ENCODE results near the gene DUT.
A peak's percentile ranks its signal among the peaks of the same experiment; 100 is the strongest.
"Not testable (repeated sequence)": the region's sequence is repeated elsewhere in the genome, so short reads cannot be mapped to it uniquely, and the experiment has no call there.

The DUT gene

DNA sequence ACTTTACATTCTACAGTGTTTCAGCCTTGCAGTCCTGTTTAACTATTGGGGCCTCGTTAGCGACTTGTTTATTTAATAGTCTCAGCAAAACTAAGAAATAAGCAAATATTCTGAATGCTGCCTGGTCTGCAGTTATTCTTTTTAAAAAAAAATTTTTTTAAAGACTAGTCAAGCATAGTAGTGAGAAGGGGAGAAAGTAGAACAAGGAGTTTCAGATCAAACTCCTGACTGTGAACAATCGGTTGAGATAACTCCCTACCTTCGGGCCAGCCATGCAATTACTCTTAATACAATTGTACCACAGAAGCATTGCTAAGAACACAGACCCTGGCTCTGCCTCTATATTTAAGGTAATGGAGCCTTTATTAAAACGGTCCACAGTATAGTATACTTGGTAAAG is 5.8 kb upstream of the DUT start:
- TF ChIP-seq, protein P1, sequence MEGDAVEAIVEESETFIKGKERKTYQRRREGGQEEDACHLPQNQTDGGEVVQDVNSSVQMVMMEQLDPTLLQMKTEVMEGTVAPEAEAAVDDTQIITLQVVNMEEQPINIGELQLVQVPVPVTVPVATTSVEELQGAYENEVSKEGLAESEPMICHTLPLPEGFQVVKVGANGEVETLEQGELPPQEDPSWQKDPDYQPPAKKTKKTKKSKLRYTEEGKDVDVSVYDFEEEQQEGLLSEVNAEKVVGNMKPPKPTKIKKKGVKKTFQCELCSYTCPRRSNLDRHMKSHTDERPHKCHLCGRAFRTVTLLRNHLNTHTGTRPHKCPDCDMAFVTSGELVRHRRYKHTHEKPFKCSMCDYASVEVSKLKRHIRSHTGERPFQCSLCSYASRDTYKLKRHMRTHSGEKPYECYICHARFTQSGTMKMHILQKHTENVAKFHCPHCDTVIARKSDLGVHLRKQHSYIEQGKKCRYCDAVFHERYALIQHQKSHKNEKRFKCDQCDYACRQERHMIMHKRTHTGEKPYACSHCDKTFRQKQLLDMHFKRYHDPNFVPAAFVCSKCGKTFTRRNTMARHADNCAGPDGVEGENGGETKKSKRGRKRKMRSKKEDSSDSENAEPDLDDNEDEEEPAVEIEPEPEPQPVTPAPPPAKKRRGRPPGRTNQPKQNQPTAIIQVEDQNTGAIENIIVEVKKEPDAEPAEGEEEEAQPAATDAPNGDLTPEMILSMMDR (IDR thresholded peaks at IDR 0.05; ENCODE audit: insufficient read depth, low read depth, low read length, missing control alignments), result no peak
- DNase-seq (ENCODE audit: low read depth), result no peak
- H3K4me3 ChIP-seq (ENCODE audit: low read depth, low read length), result no peak overlapping the region

DNA sequence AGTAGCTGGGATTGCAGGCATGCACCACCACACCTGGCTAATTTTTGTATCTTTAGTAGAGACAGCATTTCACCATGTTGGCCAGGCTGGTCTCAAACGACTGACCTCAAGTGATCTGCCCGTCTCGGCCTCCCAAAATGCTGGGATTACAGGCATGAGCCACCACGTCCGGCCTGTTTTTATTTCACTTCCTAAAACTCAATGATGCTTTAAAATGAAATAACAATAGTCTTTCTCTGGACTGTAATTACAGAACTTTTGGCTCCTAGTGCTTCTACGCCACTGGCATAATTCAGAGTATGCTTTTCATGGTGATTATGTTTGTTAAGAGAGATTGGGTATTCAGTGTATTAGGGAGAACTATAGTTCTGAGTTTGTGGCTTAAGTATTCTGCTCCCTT is 5.0 kb upstream of the DUT start:
- DNase-seq (ENCODE audit: low read depth); H3K4me3 ChIP-seq (ENCODE audit: low read depth, low read length): not testable (repeated sequence)

DNA sequence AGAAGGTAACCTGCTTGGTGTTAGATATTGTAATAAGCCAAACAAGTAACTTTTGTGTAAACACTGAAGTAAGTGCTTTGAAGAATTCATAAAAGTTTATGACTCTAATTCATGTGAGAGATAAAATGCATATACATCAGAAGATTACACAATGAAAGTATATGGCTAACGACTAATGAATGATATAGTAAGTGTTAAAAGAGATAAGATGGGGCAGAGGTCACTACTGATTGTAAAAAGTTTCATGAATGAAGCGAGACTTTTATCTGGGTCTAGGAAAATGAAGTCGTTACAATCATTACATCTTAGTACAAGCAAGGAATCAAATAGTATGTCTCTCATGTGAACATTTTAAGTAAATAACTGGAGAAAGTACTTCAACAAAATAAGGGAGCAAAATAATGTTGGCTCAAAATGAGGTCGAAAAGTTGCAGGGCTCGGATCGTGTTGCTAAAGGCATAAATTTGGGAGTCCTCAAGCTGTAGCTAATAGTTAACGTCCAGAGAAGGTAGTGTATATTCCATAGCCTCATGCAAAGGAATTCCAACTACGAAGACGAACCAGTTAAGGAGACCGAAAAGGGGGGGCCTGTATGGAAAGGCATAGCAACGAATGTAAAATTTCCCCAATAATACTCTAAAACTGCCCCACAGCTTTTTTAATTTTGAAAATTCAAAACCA is 984 bp upstream of the DUT start:
- no peak for DNase-seq (ENCODE audit: low read depth)
- peak overlapping the region; percentile 90 for H3K4me3 ChIP-seq (ENCODE audit: low read depth, low read length)
- TF ChIP-seq, protein P1 (IDR thresholded peaks at IDR 0.05; ENCODE audit: insufficient read depth, low read depth, low read length, missing control alignments), result no peak

DNA sequence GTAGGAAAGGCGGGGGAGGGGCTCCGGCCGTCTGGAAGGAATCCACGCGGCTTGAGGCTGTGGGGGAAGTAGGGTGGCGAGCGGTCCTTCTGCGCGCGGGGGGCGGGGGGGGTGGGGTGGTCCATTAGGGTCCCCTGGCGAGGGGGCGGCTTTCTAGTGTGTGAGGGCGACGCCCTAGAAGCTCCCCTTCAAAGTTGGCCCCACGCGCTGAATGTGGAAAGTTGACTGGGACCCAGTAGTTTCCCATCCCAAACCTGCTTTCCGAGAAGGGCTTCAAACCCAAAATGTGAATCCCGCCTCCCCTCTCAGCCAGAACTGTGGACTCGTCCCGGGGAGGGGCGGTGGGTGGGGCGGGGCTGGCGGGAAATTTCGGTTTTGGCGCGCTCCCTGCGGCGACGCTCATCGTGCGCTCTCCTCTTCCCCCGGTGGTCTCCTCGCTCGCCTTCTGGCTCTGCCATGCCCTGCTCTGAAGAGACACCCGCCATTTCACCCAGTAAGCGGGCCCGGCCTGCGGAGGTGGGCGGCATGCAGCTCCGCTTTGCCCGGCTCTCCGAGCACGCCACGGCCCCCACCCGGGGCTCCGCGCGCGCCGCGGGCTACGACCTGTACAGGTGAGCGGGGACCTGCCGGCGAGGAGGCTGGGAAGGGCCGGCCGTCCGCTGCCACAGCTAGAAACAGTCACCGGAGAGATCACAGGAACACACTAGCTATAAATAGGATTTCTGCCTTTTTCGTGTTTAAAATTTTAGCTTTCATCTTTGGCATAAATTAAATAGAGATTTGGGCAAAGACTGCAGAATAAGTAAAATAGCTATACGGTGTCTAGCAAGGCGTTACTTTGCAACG is 790 bp downstream of the DUT start:
- peak; percentile 86 for DNase-seq (ENCODE audit: low read depth)
- TF ChIP-seq, protein P1 (IDR thresholded peaks at IDR 0.05; ENCODE audit: insufficient read depth, low read depth, low read length, missing control alignments), result no peak
- H3K4me3 ChIP-seq (ENCODE audit: low read depth, low read length), result peak overlapping the region; percentile 90

DNA sequence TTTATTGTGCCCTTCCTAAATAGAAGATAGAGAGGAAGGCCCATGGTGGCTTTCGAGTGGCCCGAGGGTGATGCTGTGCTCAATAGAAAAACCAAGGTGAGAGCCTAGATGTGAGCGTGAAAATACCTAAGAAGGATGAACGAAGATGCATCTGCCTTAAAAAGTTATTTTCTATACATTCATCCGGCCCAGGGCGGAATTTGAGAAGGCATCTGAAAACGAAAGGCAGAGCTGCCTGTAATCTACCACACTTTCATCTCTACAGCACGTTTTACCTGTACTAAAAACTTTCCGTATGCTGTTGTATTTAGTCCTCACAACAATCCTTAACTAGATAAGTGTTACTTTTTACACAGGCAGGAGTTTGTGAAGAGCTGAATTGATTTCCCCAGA is 1.4 kb downstream of the DUT start:
- DNase-seq (ENCODE audit: low read depth), result peak; percentile 54
- TF ChIP-seq, protein P1 (IDR thresholded peaks at IDR 0.05; ENCODE audit: insufficient read depth, low read depth, low read length, missing control alignments), result no peak
- peak overlapping the region; percentile 90 for H3K4me3 ChIP-seq (ENCODE audit: low read depth, low read length)

DNA sequence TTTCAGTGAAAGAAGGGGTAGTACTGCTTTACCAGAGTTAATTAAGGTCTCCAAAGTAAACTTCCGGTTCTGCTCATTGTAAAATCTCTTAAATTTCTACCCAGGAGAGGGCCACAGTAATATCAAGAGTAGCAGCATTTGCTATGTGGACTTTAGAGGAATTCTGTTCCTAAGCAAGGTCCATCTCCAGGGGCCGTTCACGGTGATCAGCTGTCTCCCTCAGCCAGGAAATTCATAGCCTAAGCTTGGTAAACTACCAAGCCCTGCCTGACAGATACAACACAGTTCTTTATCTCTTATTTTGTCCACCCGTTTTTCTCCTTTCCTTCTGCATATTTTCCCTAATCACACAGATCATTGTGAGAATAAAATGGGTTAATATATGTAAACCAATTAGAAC is 2.3 kb downstream of the DUT start:
- TF ChIP-seq, protein P1 (IDR thresholded peaks at IDR 0.05; ENCODE audit: insufficient read depth, low read depth, low read length, missing control alignments), result no peak
- H3K4me3 ChIP-seq (ENCODE audit: low read depth, low read length), result peak overlapping the region; percentile 90
- peak; percentile 12 for DNase-seq (ENCODE audit: low read depth)

DNA sequence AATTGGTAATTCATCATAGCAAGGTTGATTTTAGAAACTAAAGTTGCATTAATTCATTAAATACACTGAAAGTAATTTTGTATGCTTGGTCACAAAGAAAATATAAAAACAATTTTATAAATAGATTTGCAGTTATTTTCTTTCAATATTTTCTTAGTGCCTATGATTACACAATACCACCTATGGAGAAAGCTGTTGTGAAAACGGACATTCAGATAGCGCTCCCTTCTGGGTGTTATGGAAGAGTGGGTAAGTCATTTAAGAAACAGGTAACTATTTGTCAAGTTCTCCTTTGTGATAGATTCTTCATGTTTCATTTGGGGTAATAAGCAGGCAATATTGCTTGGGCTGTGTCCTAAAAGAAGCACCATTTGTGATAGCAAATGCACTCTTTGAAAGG is 3.0 kb downstream of the DUT start:
- DNase-seq (ENCODE audit: low read depth), result no peak
- TF ChIP-seq, protein P1 (IDR thresholded peaks at IDR 0.05; ENCODE audit: insufficient read depth, low read depth, low read length, missing control alignments), result no peak
- H3K4me3 ChIP-seq (ENCODE audit: low read depth, low read length), result no peak overlapping the region

All from GM12865 (cell line).